Spleen (tissue), 11 donors: ENCODE results near the gene SCUBE1. TPM values are rescaled to one million over a fixed set of nuclear protein-coding genes. Genes with fewer than 3 reads are reported as not detected.

Experiments used
- DNase-seq: peaks from one replicate; pipeline ENCODE4 v3.0.0-alpha.2; 2020
- H3K27ac ChIP-seq, 8 donors: fragments of 200-600 bp; sonication (generic) in 7 of 8; 1 replicate in 4 of 8; 2 replicates in 4 of 8; pipeline versions ENCODE4 v1.5.0 to v1.8.0; 2016 to 2021; ENCODE audit warnings: inconsistent platforms in 4 of 8, mild to moderate bottlenecking in 4 of 8, moderate library complexity in 1 of 8
- H3K27me3 ChIP-seq, 7 donors: fragments of 200-600 bp; sonication (generic) in 6 of 7; replicated peaks in 1 of 7; 1 replicate in 4 of 7; 2 replicates in 3 of 7; pipeline versions ENCODE4 v1.5.0 to v1.8.0; 2016 to 2021; ENCODE audit warnings: inconsistent platforms in 3 of 7, mild to moderate bottlenecking in 1 of 7
- H3K36me3 ChIP-seq, 6 donors: fragments of 200-600 bp; sonication (generic) in 5 of 6; 1 replicate in 4 of 6; 2 replicates in 2 of 6; pipeline versions ENCODE4 v1.5.0 to v1.8.0; 2016 to 2021; ENCODE audit warnings: inconsistent platforms in 2 of 6
- H3K4me1 ChIP-seq, 6 donors: fragments of 200-600 bp; sonication (generic) in 5 of 6; 1 replicate in 3 of 6; 2 replicates in 3 of 6; pipeline versions ENCODE4 v1.5.0 to v1.8.0; 2016 to 2021; ENCODE audit warnings: inconsistent platforms in 3 of 6
- H3K4me3 ChIP-seq, 8 donors: fragments of 200-600 bp; sonication (generic) in 7 of 8; 1 replicate in 4 of 8; 2 replicates in 4 of 8; pipeline versions ENCODE4 v1.5.0 to v1.8.0; 2016 to 2021; ENCODE audit warnings: inconsistent platforms in 4 of 8, mild to moderate bottlenecking in 4 of 8, moderate library complexity in 2 of 8
- H3K9me3 ChIP-seq, 8 donors: fragments of 200-600 bp; sonication (generic) in 7 of 8; 1 replicate in 4 of 8; 2 replicates in 4 of 8; pipeline versions ENCODE4 v1.5.0 to v1.8.0; 2016 to 2021; ENCODE audit warnings: inconsistent platforms in 4 of 8
- POLR2A ChIP-seq, 3 donors: fragments of 450-650 bp; IDR thresholded peaks; one replicate each; pipeline ENCODE4 v1.5.1; 2017; ENCODE audit warnings: antibody characterized with exemption in 3 of 3, mild to moderate bottlenecking in 1 of 3
- POLR2AphosphoS5 ChIP-seq, 3 donors: sonication (generic); formaldehyde crosslinking; IDR thresholded peaks; one replicate each; pipeline ENCODE4 v1.5.1; 2017; ENCODE audit warnings: antibody characterized with exemption in 3 of 3
- WGBS, 5 donors: extraction: QIAGEN DNeasy Blood & Tissue Kit in 3 of 5; methylation state at CpG; one replicate each; pipeline versions ENCODE4 v1.1.5 to v1.1.7; 2013 to 2018; 5-methylcytosine and 5-hydroxymethylcytosine counted together
- intact Hi-C: fragments of 100-400 bp; cut with DNase I; formaldehyde crosslinking; loops from one replicate; pipeline ENCODE4 v1.15.0; 2023; ENCODE audit warnings: low total_unique reads
- polyA plus RNA-seq, 3 donors: library from polyadenylated mRNA; stranded (reverse); fragments of 200-250 nt; gene quantifications; one replicate each; pipeline ENCODE4 v1.2.1, GENCODE V29; 2013
- total RNA-seq, 7 donors: library from RNA; depleted of rRNA in 3 of 7; stranded (reverse); fragments of >200 nt in 3 of 7; fragmentation: NEBNext Ultra II Directional in 4 of 7; extraction: Animal tissue kit (Norgen Biotek cat#: 25700) in 4 of 7; gene quantifications; one replicate each; pipeline versions ENCODE4 v1.1.0 to v1.2.1, GENCODE V29; 2016 to 2021
- TF ChIP-seq, protein P1 (sequence below), 11 experiments: fragments of 200-600 bp in 7 of 11; fragments of 450-650 bp in 4 of 11; sonication (generic) in 4 of 11; IDR thresholded peaks in 8 of 11; conservative IDR thresholded peaks in 3 of 11; 1 replicate in 7 of 11; 2 replicates in 4 of 11; pipeline versions ENCODE4 v1.4.0 to v1.8.0; 2016 to 2021; ENCODE audit warnings: antibody characterized with exemption in 11 of 11, inconsistent platforms in 4 of 11, mild to moderate bottlenecking in 1 of 11
- donor health status: healthy with polysubstance abuse.
- donor health status: DM: no; HTN: no; CAD: no; lungs with moderate emphysema.
- donor health status: DM: no; HTN: no; CAD: no.
- donor health status: Bipolar disorder and iron deficiency.
- donor health status: healthy.
- donor health status: DM: no; HTN: no; CAD: no.
- donor health status: DM: yes; HTN: yes; CAD: no.

The SCUBE1 gene
- total and polyA plus RNA-seq, 10 donors, result 0.46 to 43.5 (median 15.9) TPM

DNA sequence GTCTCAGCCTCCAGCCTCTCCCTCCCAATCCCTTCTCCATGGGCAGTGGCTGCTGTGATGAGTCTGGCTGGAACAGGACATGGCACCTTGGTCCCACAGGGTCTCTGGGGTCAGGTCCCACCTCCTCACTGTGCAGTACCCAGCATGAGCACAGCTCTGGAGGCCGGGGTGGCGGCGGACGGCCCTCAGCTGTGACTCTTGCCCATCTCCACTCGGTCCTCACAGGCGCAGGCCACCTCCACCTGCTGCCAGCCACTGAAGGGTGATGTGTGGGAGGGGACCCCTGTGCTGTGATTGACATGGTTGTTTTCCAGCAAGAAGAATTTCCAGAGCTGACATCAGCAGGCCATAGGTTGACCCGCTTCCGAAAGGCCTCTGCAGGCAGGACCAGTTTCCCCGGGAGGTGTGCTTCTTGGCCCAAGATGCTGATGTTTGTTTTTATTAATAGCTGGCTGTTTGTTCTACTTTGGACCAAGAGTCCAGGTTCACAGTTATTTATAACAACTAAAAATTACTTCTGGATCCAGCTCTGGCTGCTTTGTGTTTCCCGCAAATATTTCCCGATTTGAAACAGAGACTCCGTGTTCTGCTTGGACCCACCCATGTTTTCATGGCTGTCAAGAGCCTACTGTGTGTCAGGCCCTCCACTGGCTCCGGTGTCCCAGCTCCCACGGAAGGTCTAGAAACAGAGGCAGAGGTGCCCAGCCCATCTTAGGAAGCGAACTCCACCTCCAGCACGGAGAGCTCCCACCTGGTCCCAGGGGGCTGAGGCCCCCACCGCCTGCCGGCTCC lies 45.7 kb downstream of the SCUBE1 start:
- TF ChIP-seq, protein P1, sequence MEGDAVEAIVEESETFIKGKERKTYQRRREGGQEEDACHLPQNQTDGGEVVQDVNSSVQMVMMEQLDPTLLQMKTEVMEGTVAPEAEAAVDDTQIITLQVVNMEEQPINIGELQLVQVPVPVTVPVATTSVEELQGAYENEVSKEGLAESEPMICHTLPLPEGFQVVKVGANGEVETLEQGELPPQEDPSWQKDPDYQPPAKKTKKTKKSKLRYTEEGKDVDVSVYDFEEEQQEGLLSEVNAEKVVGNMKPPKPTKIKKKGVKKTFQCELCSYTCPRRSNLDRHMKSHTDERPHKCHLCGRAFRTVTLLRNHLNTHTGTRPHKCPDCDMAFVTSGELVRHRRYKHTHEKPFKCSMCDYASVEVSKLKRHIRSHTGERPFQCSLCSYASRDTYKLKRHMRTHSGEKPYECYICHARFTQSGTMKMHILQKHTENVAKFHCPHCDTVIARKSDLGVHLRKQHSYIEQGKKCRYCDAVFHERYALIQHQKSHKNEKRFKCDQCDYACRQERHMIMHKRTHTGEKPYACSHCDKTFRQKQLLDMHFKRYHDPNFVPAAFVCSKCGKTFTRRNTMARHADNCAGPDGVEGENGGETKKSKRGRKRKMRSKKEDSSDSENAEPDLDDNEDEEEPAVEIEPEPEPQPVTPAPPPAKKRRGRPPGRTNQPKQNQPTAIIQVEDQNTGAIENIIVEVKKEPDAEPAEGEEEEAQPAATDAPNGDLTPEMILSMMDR (IDR thresholded peaks at IDR 0.05 in 8 of 11, conservative IDR thresholded peaks at IDR 0.05 in 3 of 11), result no peak
- TF ChIP-seq POLR2AphosphoS5 (IDR thresholded peaks at IDR 0.05) (no peak), POLR2A (IDR thresholded peaks at IDR 0.05) (no peak)
- Histone ChIP-seq H3K36me3 (no peaks in the 10 kb centered on the region), H3K4me1 (peaks cover 4 to 58% (median 17%) of the 10 kb centered on the region in 6 donors), H3K4me3 (no peak overlapping the region), H3K27me3 (no peaks in the 10 kb centered on the region), H3K9me3 (no peaks in the 10 kb centered on the region), H3K27ac (no peak overlapping the region)
- no peak for DNase-seq
- intact Hi-C loops, result no loop called here
- 91 to 98% (median 92%) methylated on average over 16 to 18 of the region's 18 CpGs for WGBS, 5 donors

DNA sequence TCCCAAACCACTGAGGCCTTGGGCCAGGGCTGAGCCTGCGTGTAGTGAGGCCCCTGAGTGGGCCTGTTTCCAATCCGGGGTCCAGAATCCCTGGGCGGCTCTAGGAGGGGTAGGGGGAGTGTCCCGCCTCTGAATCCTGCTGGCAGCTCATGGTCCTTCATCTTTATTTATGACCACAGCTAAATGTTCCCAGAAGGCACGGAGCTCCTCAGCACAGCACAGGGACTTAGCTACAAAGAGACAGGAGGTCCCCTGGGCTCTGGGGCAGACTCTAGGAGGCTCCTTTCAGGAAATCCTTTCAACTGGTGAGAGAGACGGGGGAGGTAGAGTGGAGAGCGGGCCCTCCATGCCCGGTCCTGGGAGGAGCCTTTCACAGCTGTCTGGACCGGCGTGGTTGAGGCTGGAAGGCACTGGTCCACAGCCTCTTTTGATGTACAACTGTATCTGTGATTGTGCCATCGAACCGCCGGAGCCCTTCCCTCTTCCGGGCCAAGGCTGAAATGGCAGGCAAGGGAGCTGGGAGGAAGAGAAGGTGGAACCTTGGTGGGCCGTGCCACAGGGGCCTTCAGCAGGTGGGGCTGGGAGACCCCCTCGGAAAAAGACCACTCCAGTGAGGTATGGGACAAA lies 46.8 kb downstream of the SCUBE1 start:
- DNase-seq, result no peak
- H3K27me3 ChIP-seq, result no peaks in the 10 kb centered on the region
- no peaks in the 10 kb centered on the region for H3K9me3 ChIP-seq
- peak overlapping the region in 2 of 8 donors; percentile 62 to 64 for H3K27ac ChIP-seq
- H3K4me3 ChIP-seq, result no peak overlapping the region
- TF ChIP-seq, protein P1 (IDR thresholded peaks at IDR 0.05 in 8 of 11, conservative IDR thresholded peaks at IDR 0.05 in 3 of 11), result no peak
- TF ChIP-seq POLR2A (IDR thresholded peaks at IDR 0.05) (no peak), POLR2AphosphoS5 (IDR thresholded peaks at IDR 0.05) (no peak)
- no peaks in the 10 kb centered on the region for H3K36me3 ChIP-seq
- WGBS, 5 donors, result 58 to 70% (median 62%) methylated on average over 14 to 16 of the region's 16 CpGs
- H3K4me1 ChIP-seq, result peaks cover 4 to 60% (median 18%) of the 10 kb centered on the region in 6 donors
- intact Hi-C loops, result no loop called here

GRCh38 chr22:43295660-43296059 lies 47.5 kb downstream of the SCUBE1 start:
- no peak overlapping the region for H3K4me3 ChIP-seq
- H3K4me1 ChIP-seq, result peaks cover 4 to 60% (median 18%) of the 10 kb centered on the region in 6 donors
- WGBS, 5 donors, result 75 to 85% (median 79%) methylated on average over 6 of the region's 6 CpGs
- H3K9me3 ChIP-seq, result no peaks in the 10 kb centered on the region
- DNase-seq, result no peak
- intact Hi-C loops, result no loop called here
- H3K27me3 ChIP-seq, result no peaks in the 10 kb centered on the region
- peak overlapping the region in 4 of 8 donors; percentile 21 to 64 (median 57) for H3K27ac ChIP-seq
- no peaks in the 10 kb centered on the region for H3K36me3 ChIP-seq
- no peak for TF ChIP-seq POLR2A (IDR thresholded peaks at IDR 0.05)
- TF ChIP-seq POLR2AphosphoS5 (IDR thresholded peaks at IDR 0.05), result no peak
- TF ChIP-seq, protein P1 (IDR thresholded peaks at IDR 0.05 in 8 of 11, conservative IDR thresholded peaks at IDR 0.05 in 3 of 11), result no peak

GRCh38 chr22:43295173-43295572 lies 48.0 kb downstream of the SCUBE1 start:
- no peak for DNase-seq
- no peak overlapping the region for H3K4me3 ChIP-seq
- H3K36me3 ChIP-seq, result no peaks in the 10 kb centered on the region
- H3K27ac ChIP-seq, result peak overlapping the region in 4 of 8 donors; percentile 21 to 64 (median 57)
- H3K9me3 ChIP-seq, result no peaks in the 10 kb centered on the region
- intact Hi-C loops, result no loop called here
- TF ChIP-seq POLR2A (IDR thresholded peaks at IDR 0.05) (no peak), POLR2AphosphoS5 (IDR thresholded peaks at IDR 0.05) (peak in 2 of 3 donors; percentile 64 to 69)
- TF ChIP-seq, protein P1 (IDR thresholded peaks at IDR 0.05 in 8 of 11, conservative IDR thresholded peaks at IDR 0.05 in 3 of 11), result no peak
- 59 to 75% (median 61%) methylated on average over 6 of the region's 6 CpGs for WGBS, 5 donors
- peaks cover 5 to 65% (median 22%) of the 10 kb centered on the region in 6 donors for H3K4me1 ChIP-seq
- no peaks in the 10 kb centered on the region for H3K27me3 ChIP-seq
